ENCODE data around the gene PRR7.

The PRR7 gene

DNA sequence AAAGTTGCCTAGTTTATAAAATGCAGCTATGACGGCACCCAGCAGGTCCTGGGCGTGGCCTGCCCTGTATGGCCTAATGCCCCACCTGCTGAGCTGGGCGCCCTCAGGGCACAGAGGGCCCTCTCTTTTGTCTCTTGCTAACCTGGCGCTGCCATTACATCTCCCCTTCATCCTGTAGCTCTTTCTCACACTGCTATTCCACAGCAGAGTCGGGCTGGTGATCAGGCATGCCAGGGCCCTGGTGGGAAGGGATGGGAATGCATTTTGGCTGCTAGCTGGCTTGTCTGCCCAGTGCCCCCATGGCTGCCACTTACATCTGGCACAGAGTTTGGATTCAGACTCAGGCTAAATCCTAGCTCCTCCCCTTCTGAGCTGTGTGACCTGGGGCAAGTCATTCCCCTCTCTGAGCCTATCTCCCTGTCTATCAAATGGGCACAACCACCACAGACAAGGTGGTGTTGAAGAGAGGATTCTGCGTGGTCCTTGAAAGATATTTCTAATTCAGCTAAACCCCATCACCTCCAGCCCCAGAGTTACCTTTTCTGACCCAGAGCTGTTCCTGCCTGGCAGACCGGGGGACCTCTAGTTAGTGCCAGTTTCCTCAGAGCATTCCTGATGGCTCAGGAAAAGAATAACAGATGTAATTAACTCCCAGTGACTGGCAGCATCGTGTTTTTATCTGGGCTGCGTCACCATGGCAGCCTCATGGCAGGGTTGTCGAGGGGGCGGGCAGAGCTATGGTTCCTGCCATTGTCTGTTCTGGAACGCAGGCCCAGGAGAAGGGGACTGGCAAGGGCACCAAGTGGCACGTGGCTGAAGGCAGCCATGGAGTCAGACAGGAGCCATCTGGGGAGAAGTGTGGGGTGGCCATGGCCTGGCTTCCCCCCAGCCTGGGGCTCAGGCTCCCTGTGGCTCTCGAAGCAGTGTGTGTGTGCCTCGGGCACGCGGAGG lies 6.3 kb downstream of the PRR7 start:
- no peak for DNase-seq (ENCODE audit: low spot score)

DNA sequence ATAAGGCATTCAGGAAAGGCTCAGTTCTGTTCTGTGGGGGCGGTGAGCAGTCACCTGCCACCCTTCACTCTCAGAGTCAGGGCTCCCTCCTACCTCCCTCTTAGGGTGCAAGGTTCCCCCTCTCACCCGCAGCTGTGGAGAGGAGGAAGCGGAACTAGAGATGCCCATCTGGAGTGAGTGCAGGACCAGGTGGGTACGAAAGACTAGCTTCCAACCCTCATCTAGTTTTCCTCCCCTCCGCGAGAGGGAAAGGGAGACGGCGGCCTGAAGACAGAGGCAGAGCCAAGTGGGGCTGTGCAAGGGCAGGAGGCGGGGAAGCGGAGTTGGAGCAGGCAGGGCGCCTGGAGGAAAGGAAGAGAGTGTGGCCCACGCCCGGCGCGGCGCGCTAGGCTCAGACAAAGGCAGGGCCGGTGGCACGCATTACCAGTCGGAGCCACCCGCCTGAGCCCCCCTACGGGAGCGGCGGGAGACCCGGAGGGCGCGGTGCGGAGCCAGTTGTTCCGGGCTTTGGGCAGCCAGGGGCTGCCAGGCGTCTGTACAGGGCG lies 7.3 kb downstream of the PRR7 start:
- DNase-seq (ENCODE audit: low spot score): no peak

DNA sequence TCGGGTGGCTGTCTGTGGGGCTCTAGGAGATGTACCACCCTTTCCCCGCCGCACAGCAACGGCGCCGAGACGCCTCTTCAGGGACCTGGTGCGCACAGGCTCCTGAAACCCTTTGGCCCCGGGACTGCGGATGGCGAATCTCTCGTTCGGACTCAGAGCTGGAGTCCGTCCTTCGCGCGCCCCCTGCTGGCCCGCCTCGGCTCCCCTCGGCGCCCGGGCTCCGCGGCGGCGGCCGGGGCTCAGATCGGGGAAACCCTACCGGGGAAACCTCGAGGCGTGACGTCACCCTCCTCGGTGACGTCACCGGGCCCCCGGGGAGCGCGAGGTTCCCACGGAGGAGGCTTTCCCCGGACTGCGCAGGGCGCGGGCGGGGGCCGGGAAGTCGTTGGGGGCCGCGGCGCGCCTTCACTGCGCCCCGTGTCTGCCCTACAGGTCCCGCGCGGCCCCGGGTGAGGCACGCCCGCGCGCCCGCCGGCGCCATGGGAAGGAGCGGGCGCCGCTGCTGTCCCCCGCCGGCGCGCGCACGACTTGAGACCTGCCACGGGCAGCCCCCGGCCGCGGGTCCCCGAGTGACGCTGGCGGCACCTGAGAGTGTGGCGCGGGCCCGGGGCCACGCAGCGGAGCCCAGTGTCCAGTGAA lies 7.9 kb downstream of the PRR7 start:
- DNase-seq (ENCODE audit: low spot score): peak; percentile 98

DNA sequence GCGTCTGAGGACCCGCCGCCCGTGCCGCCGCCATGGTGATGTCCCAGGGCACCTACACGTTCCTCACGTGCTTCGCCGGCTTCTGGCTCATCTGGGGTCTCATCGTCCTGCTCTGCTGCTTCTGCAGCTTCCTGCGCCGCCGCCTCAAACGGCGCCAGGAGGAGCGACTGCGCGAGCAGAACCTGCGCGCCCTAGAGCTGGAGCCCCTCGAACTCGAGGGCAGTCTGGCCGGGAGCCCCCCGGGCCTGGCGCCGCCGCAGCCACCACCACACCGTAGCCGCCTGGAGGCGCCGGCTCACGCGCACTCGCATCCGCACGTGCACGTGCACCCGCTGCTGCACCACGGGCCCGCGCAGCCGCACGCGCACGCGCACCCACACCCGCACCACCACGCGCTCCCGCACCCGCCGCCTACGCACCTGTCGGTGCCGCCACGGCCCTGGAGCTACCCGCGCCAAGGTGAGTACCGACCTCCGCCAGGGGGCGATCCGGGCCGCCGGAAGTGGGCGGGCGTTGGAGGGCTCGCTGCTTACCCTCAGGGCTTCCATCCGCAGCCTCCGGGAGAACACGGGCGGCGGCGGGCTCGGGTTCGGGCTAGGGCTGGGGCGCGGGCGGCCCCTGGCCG lies 8.5 kb downstream of the PRR7 start:
- peak; percentile 77 for DNase-seq (ENCODE audit: low spot score)

DNA sequence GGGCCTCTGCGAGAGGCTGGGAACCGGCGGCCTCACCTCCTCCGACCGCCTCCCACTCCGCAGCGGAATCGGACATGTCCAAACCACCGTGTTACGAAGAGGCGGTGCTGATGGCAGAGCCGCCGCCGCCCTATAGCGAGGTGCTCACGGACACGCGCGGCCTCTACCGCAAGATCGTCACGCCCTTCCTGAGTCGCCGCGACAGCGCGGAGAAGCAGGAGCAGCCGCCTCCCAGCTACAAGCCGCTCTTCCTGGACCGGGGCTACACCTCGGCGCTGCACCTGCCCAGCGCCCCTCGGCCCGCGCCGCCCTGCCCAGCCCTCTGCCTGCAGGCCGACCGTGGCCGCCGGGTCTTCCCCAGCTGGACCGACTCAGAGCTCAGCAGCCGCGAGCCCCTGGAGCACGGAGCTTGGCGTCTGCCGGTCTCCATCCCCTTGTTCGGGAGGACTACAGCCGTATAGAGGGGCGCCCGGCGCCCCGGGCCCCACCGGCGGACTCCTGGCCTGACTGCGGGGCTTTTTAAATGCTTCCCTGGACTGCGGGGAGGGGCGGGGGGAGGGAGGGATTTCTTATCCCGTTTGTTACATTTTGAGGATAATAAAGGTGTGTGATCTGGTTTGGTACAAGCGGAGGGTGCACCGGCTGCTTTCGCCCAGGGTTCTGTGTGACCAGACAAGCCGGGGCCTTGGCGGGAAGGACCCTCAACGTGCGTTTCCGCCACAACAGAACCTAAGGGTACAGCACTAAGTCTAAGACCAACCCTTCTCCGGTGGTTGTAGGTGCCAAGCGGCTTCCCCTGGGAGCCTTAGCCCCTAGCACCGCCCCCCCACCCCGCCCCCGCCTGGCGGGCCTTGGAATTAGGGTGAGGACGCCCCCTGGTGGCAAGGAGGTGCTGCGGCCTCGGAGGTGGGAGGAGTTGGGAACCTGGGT lies 9.3 kb downstream of the PRR7 start:
- DNase-seq (ENCODE audit: low spot score): peak; percentile 96

DNA sequence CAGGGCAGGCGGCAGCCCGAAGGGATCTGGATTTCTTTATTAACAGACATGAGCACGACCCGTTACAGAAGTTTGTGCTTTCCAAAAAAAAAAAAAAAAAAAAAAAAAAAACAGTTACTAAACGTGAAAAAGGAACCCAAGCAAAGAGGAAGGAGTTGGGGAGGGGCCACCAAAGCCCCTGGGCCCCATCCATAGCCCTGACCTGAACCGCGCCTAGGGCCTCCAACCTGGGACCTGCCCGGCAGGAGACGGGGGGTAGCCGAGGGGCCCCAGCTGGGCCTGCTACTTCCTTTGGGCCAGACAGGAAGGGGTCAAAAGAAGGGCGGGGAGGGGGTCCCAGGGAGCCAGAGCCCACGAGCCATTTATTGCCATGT lies 10.0 kb downstream of the PRR7 start:
- DNase-seq (ENCODE audit: low spot score): no peak

DNA sequence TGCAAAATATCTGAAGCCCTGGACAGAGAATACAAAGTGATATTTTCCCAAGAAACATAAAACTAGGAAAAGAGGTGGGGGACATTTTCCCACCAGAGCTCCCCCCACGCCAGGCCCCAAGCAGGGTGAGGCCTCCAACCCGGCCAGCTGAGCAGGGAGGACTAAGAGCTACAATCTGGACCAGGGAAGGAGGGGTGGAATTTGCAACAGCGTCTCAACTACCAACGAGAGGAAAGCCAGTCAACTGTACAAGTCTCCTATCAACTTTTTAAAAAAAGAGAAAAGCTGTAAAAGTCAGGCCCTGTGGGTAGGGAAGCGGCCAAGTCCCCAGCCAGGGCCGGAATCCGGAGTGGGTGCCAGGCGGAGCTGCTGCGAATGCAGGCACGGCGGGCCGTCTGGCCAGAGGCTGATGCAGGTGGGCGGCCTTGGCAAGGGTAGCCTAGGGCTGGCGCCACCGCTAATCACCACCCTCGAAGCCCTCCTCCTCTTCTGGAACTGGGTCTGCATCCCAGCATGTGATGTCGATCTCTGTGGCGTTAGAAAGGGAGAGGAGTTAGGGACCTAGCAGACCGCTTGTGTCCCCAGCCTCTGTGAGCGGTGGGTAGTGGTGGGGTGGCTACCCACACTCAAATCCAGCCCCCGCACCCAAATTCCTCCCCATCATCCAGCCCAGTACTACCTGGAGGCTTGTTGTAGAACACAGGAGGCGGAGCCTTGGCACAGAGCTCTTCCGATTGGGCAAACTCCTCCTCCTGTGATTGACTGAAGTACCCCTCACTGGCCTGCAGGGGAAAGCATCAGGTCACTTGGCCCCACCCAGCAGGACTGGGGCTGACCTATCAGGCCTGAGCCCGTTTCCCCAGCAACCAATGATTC lies 10.6 kb downstream of the PRR7 start:
- DNase-seq (ENCODE audit: low spot score): peak; percentile 98

DNA sequence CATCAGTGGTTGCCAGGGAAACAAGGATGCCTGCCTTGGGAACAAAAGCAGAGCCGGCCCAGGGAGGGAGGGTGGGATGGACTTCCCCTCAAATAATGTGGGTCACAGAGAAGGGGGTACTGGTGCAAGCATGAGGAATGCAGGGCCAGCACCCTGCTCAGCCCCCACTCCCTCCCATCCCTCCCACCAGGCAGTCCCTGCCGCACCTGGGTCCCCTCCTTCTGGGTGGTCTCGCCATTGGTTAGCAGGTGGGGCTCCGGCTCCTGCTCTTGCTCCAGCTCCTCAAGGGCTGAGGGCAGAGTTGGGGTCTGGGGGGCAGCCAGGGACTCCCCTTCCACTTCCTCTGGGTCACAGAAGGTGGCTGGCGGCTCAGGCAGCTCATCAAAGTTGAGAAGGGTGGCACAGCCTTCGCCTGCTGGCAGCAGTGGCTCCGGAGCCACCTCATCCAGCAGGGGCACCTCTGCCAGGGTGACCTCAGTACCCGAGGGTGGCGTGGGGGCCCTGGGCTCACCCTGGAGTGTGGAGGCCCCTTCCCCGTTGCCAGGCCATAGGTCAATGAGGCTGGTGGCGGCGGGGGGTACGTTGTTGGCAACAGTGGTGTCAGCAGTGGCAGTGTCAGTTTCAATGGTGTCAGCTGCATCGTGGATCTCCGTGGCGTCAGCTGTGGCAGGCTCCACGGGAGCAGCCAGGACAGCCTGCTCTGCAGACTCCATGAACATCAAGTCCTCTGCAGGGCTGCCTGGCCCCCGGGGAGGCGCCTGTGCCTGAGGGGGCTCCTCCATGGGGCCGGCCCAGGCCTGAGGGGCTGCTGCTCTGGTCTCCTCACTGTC lies 11.5 kb downstream of the PRR7 start:
- no peak for DNase-seq (ENCODE audit: low spot score)

DNA sequence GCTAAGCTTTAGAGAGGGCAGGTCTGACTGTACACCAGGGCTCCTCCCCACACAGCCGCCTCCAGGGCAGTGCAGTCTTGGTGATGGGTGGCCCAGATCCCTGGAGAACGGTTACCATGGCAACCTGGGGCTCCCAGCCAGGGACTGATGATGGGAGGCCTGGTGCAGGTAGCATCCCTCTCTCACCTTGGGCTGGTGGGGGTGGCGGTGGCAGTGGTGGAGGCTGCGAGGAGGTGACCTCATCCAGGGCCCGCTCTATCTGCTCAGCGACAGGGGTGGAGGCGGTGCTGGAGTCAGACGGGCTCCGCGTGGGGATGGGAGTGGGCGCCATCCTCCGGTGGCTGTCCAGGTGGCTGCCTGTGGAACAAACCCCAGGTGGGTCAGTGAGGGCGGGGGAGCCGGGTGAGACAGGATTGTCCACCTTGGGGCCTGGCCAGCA lies 12.3 kb downstream of the PRR7 start:
- DNase-seq (ENCODE audit: low spot score): peak; percentile 60

DNA sequence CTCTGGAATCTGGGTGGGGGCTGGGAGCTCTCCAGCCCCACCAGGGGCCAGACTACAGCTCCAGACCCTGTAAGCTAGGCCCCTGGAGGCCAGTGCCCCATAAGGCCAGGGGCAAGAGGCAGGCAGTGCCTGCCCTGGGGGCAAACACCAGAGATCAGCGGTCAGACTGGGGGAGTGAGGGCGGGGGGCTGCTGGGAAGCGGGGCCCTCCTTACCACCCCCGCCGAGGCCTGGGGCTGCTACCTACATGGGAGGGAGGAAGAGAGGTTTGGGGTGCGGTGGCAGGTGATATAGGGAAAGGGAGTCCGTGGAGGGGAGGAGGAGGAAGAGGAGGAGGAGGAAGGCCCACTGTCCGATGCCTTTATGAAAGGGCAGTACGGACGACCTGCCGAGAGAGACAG lies 12.7 kb downstream of the PRR7 start:
- no peak for DNase-seq (ENCODE audit: low spot score)

DNA sequence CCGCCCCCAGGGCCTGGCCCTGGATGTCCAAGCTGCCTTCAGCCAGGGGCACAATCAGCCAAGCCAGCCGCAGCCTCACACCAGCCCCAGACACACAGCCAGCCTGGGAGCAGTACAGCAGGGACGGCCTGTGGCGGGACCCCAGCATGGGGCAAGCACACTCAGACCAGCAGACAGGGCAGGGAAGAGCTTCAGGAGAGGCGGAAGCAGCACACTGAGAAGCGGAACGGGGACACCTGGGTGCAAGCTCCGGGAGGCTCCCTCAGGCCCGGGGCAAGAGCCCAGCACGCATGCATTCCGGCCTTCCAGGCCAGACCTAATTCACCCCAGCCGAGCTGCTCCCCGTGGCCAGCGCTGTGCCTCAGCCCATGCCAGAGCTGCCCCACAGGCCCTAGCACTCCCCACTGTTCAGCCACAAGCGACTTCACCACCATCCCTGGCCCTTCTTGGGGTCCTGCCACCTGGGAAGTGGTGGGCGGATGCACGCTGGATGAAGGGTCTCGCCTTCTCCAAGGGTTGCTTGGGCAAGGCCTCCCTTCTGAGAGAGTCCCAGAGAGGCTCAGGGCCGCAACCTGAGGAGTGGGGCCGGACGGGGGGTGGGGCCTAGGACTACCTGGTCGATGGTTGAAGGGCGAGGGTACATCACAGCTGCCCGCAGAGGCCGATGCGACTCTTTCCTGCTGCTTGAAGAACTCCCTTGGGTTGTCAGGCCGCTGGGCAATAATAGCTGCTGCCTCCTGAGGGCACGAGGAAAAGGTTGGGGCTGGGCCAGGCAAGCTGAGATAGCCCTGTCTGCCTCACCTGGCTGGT lies 13.4 kb downstream of the PRR7 start:
- DNase-seq (ENCODE audit: low spot score): no peak

DNA sequence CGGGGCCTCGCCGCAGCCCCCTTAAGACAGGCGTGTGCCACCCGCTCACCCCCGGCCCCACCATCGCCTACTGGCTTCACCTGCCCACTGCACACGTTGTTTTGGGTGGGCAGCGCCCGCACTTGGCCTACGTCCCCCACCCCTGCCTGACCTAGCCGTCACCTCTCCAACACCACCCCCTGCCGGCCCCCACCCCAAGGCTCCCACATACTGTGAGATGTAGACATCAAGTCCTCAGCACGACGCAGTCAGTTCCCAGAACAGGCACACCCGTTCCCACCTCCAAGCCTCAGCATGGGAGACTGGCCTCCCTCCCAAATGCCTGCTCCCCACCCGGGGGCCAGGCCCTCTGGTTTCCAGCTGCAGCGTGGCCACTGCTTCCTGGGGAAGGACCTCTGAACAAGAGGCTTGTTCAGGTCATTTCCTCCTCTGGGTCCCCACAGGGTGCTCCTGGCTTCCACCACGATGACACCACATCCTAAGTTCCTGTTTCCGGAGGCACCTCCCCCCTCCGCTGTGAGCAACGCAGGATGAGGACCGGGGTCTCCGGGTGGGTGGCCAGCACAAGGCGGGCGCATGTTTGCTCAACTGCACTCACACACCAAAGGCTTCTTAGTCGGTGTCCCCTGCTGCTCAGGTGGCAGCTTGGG lies 15.5 kb downstream of the PRR7 start:
- DNase-seq (ENCODE audit: low spot score): no peak

DNA sequence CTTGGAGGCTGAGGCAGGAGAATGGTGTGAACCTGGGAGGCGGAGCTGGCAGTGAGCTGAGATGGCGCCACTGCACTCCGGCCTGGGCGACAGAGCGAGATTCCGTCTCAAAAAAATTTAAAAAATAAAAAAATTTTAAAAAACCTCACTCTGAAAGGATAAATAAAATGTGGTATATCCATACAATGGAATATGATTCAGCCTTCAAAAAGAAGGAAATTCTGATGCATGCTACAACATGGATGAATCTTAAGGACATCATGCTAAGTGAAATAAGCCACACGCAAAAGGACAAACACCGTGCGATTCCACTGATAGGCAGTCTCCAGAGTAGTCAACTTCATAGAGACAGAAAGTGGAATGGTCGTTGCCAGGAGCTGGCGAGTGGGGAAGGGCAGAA lies 18.4 kb downstream of the PRR7 start:
- DNase-seq (ENCODE audit: low spot score): no peak

DNA sequence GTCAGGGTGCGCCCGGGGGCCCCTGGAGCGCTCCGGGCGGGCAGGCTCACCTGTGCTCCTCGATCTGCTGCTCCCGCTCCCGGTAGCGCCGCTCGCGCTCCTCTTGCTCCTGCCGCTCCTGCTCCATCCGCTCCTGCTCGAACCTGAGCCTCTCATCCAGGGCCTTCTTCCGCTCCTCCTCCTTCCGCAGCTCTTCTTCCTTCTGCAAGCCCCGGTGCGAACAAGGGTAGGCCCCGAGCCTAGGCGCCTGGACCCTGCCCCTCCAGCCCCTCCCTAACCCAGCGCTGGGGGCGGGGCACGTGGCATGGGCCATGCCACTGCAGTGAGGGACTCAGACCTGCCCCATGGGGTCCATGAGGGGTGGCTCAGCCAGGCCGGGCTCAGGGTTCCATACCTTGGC lies 20.2 kb downstream of the PRR7 start:
- DNase-seq (ENCODE audit: low spot score): no peak

DNA sequence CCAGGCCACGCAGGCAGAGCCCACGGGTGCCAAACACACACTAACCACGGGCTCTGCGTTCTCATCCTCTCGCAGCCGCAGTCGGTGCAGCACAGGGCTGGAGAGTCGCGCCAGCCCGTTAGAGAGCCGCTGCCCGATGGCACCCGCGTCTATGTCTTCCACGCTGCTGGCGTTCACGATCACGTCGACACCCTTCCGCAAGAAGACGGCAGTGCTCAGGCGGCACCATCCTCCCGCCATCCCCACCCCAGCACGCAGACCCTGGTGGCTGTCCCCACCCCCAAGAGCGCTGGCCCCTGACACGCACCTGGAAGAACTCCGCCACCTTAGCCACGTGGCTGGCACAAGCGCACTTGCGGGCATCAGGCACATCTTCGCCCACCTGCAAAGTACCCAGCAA lies 20.8 kb downstream of the PRR7 start:
- no peak for DNase-seq (ENCODE audit: low spot score)

DNA sequence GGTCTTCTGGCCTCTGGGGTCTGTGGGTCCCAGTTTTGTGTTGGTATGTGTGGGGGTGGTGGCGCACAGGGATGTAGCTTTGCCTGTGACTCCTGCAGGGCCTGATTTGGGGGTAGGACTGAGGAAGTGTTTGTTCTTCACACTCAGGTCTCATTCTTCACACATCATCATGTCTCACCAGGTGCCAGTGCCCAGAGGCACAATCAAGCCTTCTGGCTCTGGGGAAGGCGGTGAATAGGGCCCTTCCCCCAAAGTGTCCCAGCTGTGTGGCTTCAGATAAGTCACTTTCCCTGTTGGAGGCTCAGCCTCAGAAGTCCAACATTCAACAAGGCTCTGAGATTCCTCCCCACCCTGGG lies 21.7 kb downstream of the PRR7 start:
- no peak for DNase-seq (ENCODE audit: low spot score)

DNA sequence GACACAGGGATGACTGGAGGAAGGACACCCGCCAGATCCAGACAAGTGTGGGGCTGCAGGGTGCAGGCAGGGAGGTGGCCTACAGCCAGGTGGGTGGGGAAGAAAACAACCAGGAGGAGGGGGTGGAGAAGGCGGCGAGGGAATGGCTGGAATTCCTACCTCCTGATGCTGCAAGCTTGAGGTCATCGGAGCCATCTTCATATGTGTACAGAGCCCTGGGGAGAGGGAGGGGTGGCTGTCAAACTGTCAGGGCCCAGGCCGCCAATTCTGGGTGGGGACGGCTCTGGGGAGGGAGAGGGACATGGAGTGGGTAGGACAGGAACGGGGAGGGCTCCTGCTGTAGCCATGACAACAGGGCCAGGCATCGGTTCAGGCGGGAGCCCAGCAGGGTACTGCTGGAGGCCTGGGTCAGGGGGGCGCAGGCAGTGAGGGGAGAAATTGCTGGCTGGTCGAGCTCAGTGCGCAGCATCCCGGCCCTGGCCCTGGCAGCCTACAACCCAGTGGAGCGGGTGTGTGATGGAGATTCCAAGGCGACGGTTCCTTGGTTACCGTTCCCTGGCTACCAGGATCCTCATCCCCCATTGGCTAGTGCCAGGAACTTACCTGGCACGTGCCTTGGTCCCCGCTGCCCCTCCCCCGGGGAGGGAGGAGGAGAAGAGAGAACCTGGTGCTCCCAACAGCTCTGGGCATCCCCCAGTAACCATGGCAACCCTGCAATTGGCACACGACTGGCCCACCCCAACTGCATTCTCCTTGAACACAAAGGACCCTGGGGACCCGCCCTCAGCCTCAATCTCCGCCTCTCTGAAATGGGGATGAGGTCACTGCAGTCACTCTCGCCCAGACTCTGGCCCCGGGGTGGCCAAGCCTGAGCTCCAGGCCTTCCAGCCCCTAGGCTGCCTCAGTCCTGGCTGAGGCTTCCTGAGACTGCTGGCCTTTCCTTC lies 22.3 kb downstream of the PRR7 start:
- peak; percentile 81 for DNase-seq (ENCODE audit: low spot score)

Measured in AG08396 (cell line).